EH (cell line): ENCODE data around the gene NONO.
"Not testable (repeated sequence)": the region's sequence is repeated elsewhere in the genome, so short reads cannot be mapped to it uniquely, and the experiment has no call there.

Source experiments
- DNase-seq: peaks from one replicate; pipeline ENCODE4 v3.0.0-alpha.2; 2015; ENCODE audit warnings: low read depth

NONO gene

GRCh38 chrX:71291381-71291780, 7.9 kb downstream of the NONO start:
- peak; percentile 46 for DNase-seq

GRCh38 chrX:71292669-71293365, 9.4 kb downstream of the NONO start:
- DNase-seq: peak; percentile 83

- no peak for DNase-seq
These were observed 13.4 kb downstream of the NONO start for GRCh38 chrX:71296806-71297205.

- no peak for DNase-seq
These were observed 14.7 kb downstream of the NONO start for GRCh38 chrX:71298119-71298518.

- not testable (repeated sequence) for DNase-seq
These were observed 16.6 kb downstream of the NONO start for GRCh38 chrX:71300064-71300463.

GRCh38 chrX:71300495-71300894, 17.1 kb downstream of the NONO start:
- not testable (repeated sequence) for DNase-seq

GRCh38 chrX:71301195-71301924, 17.9 kb downstream of the NONO start, which contains the start of gene ITGB1BP2:
TSS of gene ITGB1BP2 (plus strand) at chrX:71301750. CDS start at chrX:71301807, 57 bp downstream.
- peak; percentile 85 for DNase-seq

- DNase-seq: peak; percentile 37
These were observed 19.2 kb downstream of the NONO start for GRCh38 chrX:71302461-71303213.

GRCh38 chrX:71304561-71304960, 21.1 kb downstream of the NONO start:
- no peak for DNase-seq

GRCh38 chrX:71315917-71316316, 32.5 kb downstream of the NONO start:
- DNase-seq: peak; percentile 78

- not testable (repeated sequence) for DNase-seq
These were observed 33.5 kb downstream of the NONO start for GRCh38 chrX:71316959-71317358.

- DNase-seq: no peak
These were observed 36.7 kb downstream of the NONO start for GRCh38 chrX:71320126-71320525.

GRCh38 chrX:71321731-71322130, 38.3 kb downstream of the NONO start:
- no peak for DNase-seq

- DNase-seq: not testable (repeated sequence)
These were observed 41.0 kb downstream of the NONO start for GRCh38 chrX:71324452-71324851.

GRCh38 chrX:71326394-71326793, 43.0 kb downstream of the NONO start:
- DNase-seq: no peak

GRCh38 chrX:71349151-71349665, 65.8 kb downstream of the NONO start:
- DNase-seq: not testable (repeated sequence)

- not testable (repeated sequence) for DNase-seq
These were observed 66.4 kb downstream of the NONO start for GRCh38 chrX:71349867-71350266.
